ENCODE measurements around the gene CACNA1G. TPM values are rescaled to one million over a fixed set of nuclear protein-coding genes. Genes with fewer than 3 reads are reported as not detected.
A peak's percentile ranks its signal among the peaks of the same experiment; 100 is the strongest.

The CACNA1G gene
- total RNA-seq, 1 experiment from 2014 or later: 6.7 TPM

DNA sequence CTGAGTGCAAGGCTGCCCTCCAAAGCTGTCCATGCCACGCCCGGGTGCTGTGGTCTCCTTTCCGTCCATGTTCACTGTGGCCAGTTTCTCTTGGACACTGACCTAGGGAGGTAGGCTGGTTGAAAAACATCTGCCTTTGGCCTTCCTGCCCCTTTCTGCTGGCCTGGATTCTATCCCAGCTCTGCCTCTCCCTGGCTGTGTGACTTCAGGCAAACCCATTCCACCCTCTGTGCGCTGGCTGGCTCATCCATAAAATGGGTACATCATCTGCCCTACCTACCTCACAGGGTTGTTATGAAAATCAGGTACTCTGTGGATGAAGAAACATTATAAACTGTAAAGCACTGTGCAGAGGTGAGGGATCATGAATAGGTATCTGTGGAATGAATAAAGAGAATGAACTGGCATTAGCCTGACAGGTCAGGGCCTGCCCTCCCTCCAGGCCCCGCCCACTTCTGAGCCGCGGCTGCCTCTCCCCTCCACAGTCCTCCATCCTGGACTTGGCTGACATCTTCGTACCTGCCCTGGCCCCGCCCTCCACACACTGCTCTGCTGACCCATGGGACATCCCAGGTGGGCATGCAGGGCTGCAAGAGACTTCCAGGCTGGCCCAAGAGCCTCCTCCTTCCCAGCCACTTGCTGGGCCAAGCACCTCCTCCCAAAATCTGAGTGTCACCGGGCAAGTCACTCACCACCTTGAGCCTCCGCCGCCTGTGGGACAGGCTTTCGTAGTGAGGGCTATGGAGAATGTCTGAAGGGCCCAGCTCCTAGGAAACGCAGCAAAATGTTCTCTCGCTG is 20.6 kb upstream of the CACNA1G start (continued):
- TF ChIP-seq, protein P1, sequence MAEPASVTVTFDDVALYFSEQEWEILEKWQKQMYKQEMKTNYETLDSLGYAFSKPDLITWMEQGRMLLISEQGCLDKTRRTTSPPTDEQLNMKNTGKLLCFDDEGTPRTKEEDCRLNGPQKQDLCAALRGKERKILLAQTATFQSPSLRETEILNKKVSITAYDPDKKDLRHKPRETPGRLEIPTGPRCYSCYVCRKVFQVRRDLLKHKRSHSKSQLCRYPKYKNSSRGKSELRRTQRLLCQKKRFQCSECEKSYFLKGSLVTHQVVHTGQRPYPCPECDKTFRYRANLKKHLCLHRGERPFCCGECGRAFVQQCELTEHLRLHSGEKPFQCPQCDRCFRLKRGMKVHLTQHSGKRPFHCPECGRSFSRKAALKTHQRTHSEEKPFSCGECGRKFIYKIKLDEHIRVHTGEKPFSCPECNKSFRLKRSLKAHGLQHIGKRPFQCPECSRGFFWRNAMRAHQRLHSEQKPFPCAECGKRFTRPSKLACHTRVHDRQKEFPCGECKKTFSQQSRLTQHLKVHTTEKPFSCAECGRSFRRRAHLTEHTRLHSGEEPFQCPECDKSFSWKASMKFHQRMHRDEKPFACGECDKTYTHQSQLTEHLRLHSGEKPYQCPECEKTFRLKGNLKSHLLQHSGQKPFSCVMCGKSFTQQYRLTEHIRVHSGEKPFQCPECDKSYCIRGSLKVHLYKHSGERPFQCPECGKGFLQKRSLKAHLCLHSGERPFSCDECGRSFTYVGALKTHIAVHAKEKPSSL (CRISPR knock-in tag; conservative IDR thresholded peaks at IDR 0.05): no peak
- TF ChIP-seq, protein P2, sequence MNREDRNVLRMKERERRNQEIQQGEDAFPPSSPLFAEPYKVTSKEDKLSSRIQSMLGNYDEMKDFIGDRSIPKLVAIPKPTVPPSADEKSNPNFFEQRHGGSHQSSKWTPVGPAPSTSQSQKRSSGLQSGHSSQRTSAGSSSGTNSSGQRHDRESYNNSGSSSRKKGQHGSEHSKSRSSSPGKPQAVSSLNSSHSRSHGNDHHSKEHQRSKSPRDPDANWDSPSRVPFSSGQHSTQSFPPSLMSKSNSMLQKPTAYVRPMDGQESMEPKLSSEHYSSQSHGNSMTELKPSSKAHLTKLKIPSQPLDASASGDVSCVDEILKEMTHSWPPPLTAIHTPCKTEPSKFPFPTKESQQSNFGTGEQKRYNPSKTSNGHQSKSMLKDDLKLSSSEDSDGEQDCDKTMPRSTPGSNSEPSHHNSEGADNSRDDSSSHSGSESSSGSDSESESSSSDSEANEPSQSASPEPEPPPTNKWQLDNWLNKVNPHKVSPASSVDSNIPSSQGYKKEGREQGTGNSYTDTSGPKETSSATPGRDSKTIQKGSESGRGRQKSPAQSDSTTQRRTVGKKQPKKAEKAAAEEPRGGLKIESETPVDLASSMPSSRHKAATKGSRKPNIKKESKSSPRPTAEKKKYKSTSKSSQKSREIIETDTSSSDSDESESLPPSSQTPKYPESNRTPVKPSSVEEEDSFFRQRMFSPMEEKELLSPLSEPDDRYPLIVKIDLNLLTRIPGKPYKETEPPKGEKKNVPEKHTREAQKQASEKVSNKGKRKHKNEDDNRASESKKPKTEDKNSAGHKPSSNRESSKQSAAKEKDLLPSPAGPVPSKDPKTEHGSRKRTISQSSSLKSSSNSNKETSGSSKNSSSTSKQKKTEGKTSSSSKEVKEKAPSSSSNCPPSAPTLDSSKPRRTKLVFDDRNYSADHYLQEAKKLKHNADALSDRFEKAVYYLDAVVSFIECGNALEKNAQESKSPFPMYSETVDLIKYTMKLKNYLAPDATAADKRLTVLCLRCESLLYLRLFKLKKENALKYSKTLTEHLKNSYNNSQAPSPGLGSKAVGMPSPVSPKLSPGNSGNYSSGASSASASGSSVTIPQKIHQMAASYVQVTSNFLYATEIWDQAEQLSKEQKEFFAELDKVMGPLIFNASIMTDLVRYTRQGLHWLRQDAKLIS (CRISPR knock-in tag; IDR thresholded peaks at IDR 0.05; ENCODE audit: borderline replicate concordance): no peak
- no peak for TF ChIP-seq GABPB1 (CRISPR knock-in tag; IDR thresholded peaks at IDR 0.05)

DNA sequence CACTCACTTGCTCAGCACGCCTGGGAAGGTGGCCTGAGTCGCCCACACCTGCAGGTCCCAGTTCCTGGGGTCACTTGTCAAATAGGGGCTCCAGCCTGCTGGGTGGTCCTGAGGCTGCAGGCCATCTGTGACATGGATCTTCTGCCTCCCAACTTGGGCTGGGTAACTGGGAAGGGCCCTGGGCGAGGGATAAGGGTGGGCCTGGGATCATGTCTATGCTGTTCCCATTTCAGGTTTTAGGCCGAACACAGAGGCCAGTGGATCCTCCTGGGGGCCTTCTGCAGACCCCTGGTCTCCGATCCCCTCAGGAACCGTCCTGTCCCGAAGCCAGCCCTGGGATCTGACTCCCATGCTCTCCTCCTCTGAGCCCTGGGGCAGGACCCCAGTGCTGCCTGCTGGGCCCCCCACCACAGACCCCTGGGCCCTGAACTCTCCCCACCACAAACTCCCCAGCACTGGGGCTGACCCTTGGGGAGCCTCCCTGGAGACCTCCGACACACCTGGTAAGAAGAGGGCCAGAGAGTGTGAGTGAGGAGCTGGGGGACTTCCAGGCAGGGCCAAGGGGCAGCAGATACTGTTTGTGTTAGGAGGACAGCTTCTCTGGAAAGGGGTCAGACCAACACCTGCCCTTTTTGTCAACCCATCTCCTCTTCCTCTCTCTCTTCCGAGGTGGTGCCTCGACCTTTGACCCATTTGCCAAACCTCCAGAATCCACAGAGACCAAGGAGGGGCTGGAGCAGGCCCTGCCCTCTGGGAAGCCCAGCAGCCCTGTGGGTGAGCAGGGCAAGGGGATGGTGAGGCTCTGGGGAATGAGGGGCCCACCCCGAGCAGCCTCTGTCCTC is 19.7 kb upstream of the CACNA1G start:
- CTCF ChIA-PET: interaction anchor here (0.7 to 4.4 kb wide), 7 partner anchors 8 to 87 kb away, joined by 3 to 40 read pairs (median 20); partner anchors contain the start of genes EPN3 and RSAD1
- peaks cover 11% of the 10 kb centered on the region; the same call in 1 of the 2 replicates for H3K36me3 Mint-ChIP-seq
- ATAC-seq (no peak), DNase-seq (ENCODE audit: low spot score) (no peak)
- POLR2A ChIA-PET: no interaction called here
- no peaks in the 10 kb centered on the region for H3K9me3 Mint-ChIP-seq
- TF ChIP-seq, protein P3, sequence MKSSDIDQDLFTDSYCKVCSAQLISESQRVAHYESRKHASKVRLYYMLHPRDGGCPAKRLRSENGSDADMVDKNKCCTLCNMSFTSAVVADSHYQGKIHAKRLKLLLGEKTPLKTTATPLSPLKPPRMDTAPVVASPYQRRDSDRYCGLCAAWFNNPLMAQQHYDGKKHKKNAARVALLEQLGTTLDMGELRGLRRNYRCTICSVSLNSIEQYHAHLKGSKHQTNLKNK (CRISPR knock-in tag; IDR thresholded peaks at IDR 0.05): no peak
- no peak for TF ChIP-seq MXD4 (CRISPR knock-in tag; IDR thresholded peaks at IDR 0.05; ENCODE audit: borderline replicate concordance)
- TF ChIP-seq, protein P4, sequence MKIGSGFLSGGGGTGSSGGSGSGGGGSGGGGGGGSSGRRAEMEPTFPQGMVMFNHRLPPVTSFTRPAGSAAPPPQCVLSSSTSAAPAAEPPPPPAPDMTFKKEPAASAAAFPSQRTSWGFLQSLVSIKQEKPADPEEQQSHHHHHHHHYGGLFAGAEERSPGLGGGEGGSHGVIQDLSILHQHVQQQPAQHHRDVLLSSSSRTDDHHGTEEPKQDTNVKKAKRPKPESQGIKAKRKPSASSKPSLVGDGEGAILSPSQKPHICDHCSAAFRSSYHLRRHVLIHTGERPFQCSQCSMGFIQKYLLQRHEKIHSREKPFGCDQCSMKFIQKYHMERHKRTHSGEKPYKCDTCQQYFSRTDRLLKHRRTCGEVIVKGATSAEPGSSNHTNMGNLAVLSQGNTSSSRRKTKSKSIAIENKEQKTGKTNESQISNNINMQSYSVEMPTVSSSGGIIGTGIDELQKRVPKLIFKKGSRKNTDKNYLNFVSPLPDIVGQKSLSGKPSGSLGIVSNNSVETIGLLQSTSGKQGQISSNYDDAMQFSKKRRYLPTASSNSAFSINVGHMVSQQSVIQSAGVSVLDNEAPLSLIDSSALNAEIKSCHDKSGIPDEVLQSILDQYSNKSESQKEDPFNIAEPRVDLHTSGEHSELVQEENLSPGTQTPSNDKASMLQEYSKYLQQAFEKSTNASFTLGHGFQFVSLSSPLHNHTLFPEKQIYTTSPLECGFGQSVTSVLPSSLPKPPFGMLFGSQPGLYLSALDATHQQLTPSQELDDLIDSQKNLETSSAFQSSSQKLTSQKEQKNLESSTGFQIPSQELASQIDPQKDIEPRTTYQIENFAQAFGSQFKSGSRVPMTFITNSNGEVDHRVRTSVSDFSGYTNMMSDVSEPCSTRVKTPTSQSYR (CRISPR knock-in tag; IDR thresholded peaks at IDR 0.05): no peak
- peaks cover 28% of the 10 kb centered on the region for H3K4me1 Mint-ChIP-seq
- H3K27ac Mint-ChIP-seq: no peak overlapping the region
- peaks cover 14% of the 10 kb centered on the region for H3K27me3 Mint-ChIP-seq (ENCODE audit: low read depth)
- H3K4me3 Mint-ChIP-seq: peak overlapping the region; percentile 73

DNA sequence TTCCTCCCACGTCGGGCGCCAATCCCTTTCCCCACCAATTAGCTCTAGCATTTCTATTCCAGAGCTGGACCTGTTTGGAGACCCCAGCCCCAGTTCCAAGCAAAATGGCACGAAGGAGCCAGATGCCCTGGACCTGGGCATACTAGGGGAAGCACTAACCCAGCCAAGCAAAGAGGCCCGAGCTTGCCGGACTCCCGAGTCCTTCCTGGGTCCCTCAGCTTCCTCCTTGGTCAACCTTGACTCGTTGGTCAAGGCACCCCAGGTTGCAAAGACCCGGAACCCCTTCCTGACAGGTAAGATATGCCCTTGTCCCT is 19.2 kb upstream of the CACNA1G start:
- Mint-ChIP-seq H3K36me3 (peaks cover 10% of the 10 kb centered on the region; the same call in 1 of the 2 replicates), H3K9me3 (no peaks in the 10 kb centered on the region), H3K4me1 (peaks cover 28% of the 10 kb centered on the region), H3K27ac (no peak overlapping the region), H3K27me3 (ENCODE audit: low read depth) (peaks cover 14% of the 10 kb centered on the region), H3K4me3 (peak overlapping the region; percentile 73)
- ATAC-seq: no peak
- no peak for TF ChIP-seq RORB (CRISPR knock-in tag; IDR thresholded peaks at IDR 0.05)
- TF ChIP-seq ZNF671 (CRISPR knock-in tag; IDR thresholded peaks at IDR 0.05): no peak
- peak; percentile 24; the same call in 1 of the 2 replicates for TF ChIP-seq TP53 (CRISPR knock-in tag; IDR thresholded peaks at IDR 0.05)
- TF ChIP-seq CREM (CRISPR knock-in tag; IDR thresholded peaks at IDR 0.05): no peak
- ChIA-PET POLR2A (interaction anchor here (1.5 kb wide), 1 partner anchor 9 kb away, joined by 8 read pairs; the partner anchor contains the start of gene EPN3), CTCF (interaction anchor here (0.5 to 4.4 kb wide), 14 partner anchors 9 to 385 kb away, joined by 3 to 40 read pairs (median 7); partner anchors contain the start of genes EPN3, LRRC59 and RSAD1)
- DNase-seq (ENCODE audit: low spot score): no peak
